ENCODE results near the gene MROH2B.

Gene MROH2B

DNA sequence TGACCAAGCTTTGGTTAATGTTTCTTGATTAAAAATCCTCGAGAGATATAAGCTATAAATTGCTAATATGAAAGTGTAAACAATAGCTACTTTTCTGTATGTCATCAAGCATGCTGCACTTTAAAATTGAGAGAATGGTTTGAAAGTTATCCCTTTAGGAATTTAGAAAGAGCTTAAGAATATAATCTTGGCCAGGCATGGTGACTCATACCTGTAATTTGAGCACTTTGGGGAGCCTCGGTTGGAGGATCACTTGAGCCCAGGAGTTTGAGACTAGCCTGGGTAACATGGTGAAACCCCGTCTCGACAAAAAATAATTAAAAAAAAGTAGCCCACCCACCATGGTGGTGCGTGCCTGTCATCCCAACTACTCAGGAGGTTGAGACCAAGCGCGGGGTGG lies 12.2 kb upstream of the MROH2B start:
- H3K27ac ChIP-seq (ENCODE audit: low read length) = no peak overlapping the region
- TF ChIP-seq EZH2phosphoT487 (IDR thresholded peaks at IDR 0.05; ENCODE audit: low read length) (no peak), EZH2 (optimal IDR thresholded peaks at IDR 0.05; ENCODE audit: low read depth, low read length) (no peak), CTCF (IDR thresholded peaks at IDR 0.05; ENCODE audit: low read length) (no peak)
- no peak overlapping the region for H2AFZ ChIP-seq (ENCODE audit: low read length)
- H4K20me1 ChIP-seq (ENCODE audit: insufficient read depth, low read length) = no peaks in the 10 kb centered on the region
- H3F3A ChIP-seq (ENCODE audit: insufficient read depth, low read length) = no peaks in the 10 kb centered on the region
- H3K36me3 ChIP-seq (replicated peaks; ENCODE audit: insufficient read depth, low read length) = no peaks in the 10 kb centered on the region
- H3K27me3 ChIP-seq (replicated peaks; ENCODE audit: insufficient read depth, low read length) = no peaks in the 10 kb centered on the region
- no peaks in the 10 kb centered on the region for H3K79me2 ChIP-seq (ENCODE audit: low read length)
- H3K4me1 ChIP-seq (ENCODE audit: low read length) = no peaks in the 10 kb centered on the region
- no peak for DNase-seq
- H3K9me2 ChIP-seq (replicated peaks; ENCODE audit: insufficient read depth, low read length) = no peaks in the 10 kb centered on the region
- no peak overlapping the region for H3K4me3 ChIP-seq (ENCODE audit: low read length)
- H3K4me2 ChIP-seq (ENCODE audit: low read depth, low read length) = no peak overlapping the region
- H3K9me3 ChIP-seq (replicated peaks; ENCODE audit: insufficient read depth, low read length) = no peaks in the 10 kb centered on the region
- H3K9ac ChIP-seq (ENCODE audit: low read length) = no peak overlapping the region

GRCh38 chr5:41071975-41072374 lies 833 bp upstream of the MROH2B start:
- Histone ChIP-seq H3K27me3 (replicated peaks; ENCODE audit: insufficient read depth, low read length) (no peaks in the 10 kb centered on the region), H3K9me2 (replicated peaks; ENCODE audit: insufficient read depth, low read length) (no peaks in the 10 kb centered on the region), H3K9me3 (replicated peaks; ENCODE audit: insufficient read depth, low read length) (no peaks in the 10 kb centered on the region), H3F3A (ENCODE audit: insufficient read depth, low read length) (no peaks in the 10 kb centered on the region), H3K4me3 (ENCODE audit: low read length) (no peak overlapping the region), H4K20me1 (ENCODE audit: insufficient read depth, low read length) (no peaks in the 10 kb centered on the region), H3K27ac (ENCODE audit: low read length) (no peak overlapping the region), H3K36me3 (replicated peaks; ENCODE audit: insufficient read depth, low read length) (no peaks in the 10 kb centered on the region), H3K4me1 (ENCODE audit: low read length) (no peaks in the 10 kb centered on the region), H3K9ac (ENCODE audit: low read length) (no peak overlapping the region), H2AFZ (ENCODE audit: low read length) (no peak overlapping the region), H3K79me2 (ENCODE audit: low read length) (no peaks in the 10 kb centered on the region), H3K4me2 (ENCODE audit: low read depth, low read length) (no peak overlapping the region)
- DNase-seq = no peak
- TF ChIP-seq EZH2phosphoT487 (IDR thresholded peaks at IDR 0.05; ENCODE audit: low read length) (no peak), EZH2 (optimal IDR thresholded peaks at IDR 0.05; ENCODE audit: low read depth, low read length) (no peak), CTCF (IDR thresholded peaks at IDR 0.05; ENCODE audit: low read length) (no peak)

DNA sequence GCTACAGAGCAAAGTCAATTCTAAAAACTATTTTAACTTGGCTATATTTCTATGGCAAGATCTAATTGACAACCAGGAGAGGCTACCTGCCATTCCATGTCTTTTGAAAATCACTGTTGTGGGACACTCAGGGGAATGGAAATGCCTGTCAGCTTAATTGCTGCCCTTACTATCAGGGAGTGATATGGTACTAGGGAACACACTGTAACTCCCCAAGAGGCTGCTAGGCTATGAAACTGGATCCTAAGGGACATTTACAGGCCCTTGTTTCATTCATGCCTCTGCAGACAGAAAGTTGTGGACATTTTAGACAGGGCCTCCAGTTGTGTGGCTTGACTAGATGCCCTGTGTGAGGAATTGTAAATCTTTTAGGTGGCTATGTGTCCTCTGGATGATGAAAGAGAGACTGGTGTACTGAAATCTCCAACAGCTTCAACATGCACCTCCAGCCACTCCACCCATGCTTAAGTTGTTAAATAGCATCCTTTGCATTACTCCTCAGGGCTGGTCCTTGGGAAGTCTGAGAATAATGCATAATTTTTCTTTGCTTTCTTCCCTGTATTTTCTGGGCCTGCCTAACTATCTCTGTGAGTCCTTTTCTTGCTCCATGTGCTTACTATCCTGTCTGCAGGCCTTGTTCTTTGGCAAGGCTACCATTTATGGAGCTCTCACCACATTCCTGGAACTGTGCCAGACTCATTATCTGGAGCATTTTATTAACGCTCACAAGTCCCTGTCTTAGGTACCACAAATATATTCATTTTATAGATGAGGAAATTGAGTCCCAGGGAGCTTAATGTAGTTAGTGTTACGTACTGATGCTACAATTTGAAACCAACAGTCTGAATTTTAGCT lies 3.2 kb downstream of the MROH2B start:
- Histone ChIP-seq H2AFZ (ENCODE audit: low read length) (no peak overlapping the region), H3K27me3 (replicated peaks; ENCODE audit: insufficient read depth, low read length) (no peaks in the 10 kb centered on the region), H3K9ac (ENCODE audit: low read length) (no peak overlapping the region), H3K27ac (ENCODE audit: low read length) (no peak overlapping the region), H3K36me3 (replicated peaks; ENCODE audit: insufficient read depth, low read length) (no peaks in the 10 kb centered on the region), H4K20me1 (ENCODE audit: insufficient read depth, low read length) (no peaks in the 10 kb centered on the region), H3K9me3 (replicated peaks; ENCODE audit: insufficient read depth, low read length) (no peaks in the 10 kb centered on the region), H3F3A (ENCODE audit: insufficient read depth, low read length) (no peaks in the 10 kb centered on the region), H3K9me2 (replicated peaks; ENCODE audit: insufficient read depth, low read length) (no peaks in the 10 kb centered on the region), H3K4me1 (ENCODE audit: low read length) (no peaks in the 10 kb centered on the region), H3K79me2 (ENCODE audit: low read length) (no peaks in the 10 kb centered on the region), H3K4me3 (ENCODE audit: low read length) (no peak overlapping the region), H3K4me2 (ENCODE audit: low read depth, low read length) (no peak overlapping the region)
- no peak for TF ChIP-seq CTCF (IDR thresholded peaks at IDR 0.05; ENCODE audit: low read length)
- no peak for TF ChIP-seq EZH2 (optimal IDR thresholded peaks at IDR 0.05; ENCODE audit: low read depth, low read length)
- TF ChIP-seq EZH2phosphoT487 (IDR thresholded peaks at IDR 0.05; ENCODE audit: low read length) = no peak
- no peak for DNase-seq

All from MM.1S (cell line).